Left ventricle myocardium inferior (tissue), 1 donor: ENCODE results near the gene GPR157. TPM values are rescaled to one million over a fixed set of nuclear protein-coding genes. Genes with fewer than 3 reads are reported as not detected.

ENCODE experiments used
- DNase-seq: peaks from one replicate; pipeline ENCODE4 v3.0.0-alpha.2; 2020
- H3K27ac ChIP-seq: fragments of 200-600 bp; replicated peaks from 2 replicates; pipeline ENCODE4 v1.8.0; 2021
- H3K27me3 ChIP-seq: fragments of 200-600 bp; 2 replicates; pipeline ENCODE4 v1.8.0; 2021; ENCODE audit warnings: low read depth
- H3K36me3 ChIP-seq: fragments of 200-600 bp; 2 replicates; pipeline ENCODE4 v1.8.0; 2021
- H3K4me1 ChIP-seq: fragments of 200-600 bp; 2 replicates; pipeline ENCODE4 v1.8.0; 2021
- H3K4me3 ChIP-seq: fragments of 200-600 bp; 2 replicates; pipeline ENCODE4 v1.8.0; 2021; ENCODE audit warnings: mild to moderate bottlenecking, moderate library complexity
- H3K9me3 ChIP-seq: fragments of 200-600 bp; replicated peaks from 2 replicates; pipeline ENCODE4 v1.8.0; 2021
- intact Hi-C: fragments of 100-400 bp; cut with micrococcal nuclease; formaldehyde crosslinking; loops from one replicate; pipeline ENCODE4 v1.11.0; 2022
- total RNA-seq: library from RNA; stranded (reverse); fragmentation: NEBNext Ultra II Directional; extraction: Animal tissue kit (Norgen Biotek cat#: 25700); gene quantifications from one replicate; pipeline ENCODE4 v1.2.1, GENCODE V29; 2021
- TF ChIP-seq, protein P1 (sequence below): fragments of 200-600 bp; IDR thresholded peaks from 2 replicates; pipeline ENCODE4 v1.8.0; 2021; ENCODE audit warnings: antibody characterized with exemption, mild to moderate bottlenecking, borderline replicate concordance
- donor health status: DM: no; HTN: yes; CAD: no; lungs with severe emphysema.

GPR157 gene
- total RNA-seq, 1 donor from 2014 or later = 48.4 TPM

DNA sequence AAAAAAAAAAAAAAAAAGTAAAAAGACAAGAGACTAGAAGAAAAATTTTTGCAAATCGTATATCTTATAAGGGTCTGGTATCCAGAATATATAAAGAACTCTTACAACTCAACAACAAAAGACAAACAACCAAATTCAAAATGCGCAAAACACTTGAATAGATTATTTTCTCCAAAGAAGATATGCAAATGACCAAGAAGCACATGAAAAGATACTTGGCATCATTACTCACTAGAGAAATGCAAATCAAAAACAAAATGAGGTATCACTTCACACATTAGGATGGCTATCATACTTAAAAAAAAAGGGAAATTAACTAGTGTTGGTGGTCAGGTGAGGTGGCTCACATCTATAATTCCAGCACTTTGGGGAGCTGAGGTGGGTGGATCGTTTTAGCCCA lies 47.4 kb downstream of the GPR157 start:
- Histone ChIP-seq H3K27me3 (no peaks in the 10 kb centered on the region), H3K36me3 (no peaks in the 10 kb centered on the region), H3K4me1 (peaks cover 31% of the 10 kb centered on the region), H3K9me3 (no peaks in the 10 kb centered on the region), H3K27ac (no peak overlapping the region), H3K4me3 (no peak overlapping the region)
- TF ChIP-seq, protein P1, sequence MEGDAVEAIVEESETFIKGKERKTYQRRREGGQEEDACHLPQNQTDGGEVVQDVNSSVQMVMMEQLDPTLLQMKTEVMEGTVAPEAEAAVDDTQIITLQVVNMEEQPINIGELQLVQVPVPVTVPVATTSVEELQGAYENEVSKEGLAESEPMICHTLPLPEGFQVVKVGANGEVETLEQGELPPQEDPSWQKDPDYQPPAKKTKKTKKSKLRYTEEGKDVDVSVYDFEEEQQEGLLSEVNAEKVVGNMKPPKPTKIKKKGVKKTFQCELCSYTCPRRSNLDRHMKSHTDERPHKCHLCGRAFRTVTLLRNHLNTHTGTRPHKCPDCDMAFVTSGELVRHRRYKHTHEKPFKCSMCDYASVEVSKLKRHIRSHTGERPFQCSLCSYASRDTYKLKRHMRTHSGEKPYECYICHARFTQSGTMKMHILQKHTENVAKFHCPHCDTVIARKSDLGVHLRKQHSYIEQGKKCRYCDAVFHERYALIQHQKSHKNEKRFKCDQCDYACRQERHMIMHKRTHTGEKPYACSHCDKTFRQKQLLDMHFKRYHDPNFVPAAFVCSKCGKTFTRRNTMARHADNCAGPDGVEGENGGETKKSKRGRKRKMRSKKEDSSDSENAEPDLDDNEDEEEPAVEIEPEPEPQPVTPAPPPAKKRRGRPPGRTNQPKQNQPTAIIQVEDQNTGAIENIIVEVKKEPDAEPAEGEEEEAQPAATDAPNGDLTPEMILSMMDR = no peak
- intact Hi-C loops = no loop called here
- no peak for DNase-seq

GRCh38 chr1:9080705-9081291 lies 48.1 kb downstream of the GPR157 start:
- intact Hi-C loops = no loop called here
- H3K9me3 ChIP-seq = no peaks in the 10 kb centered on the region

GRCh38 chr1:9079988-9080704 lies 48.8 kb downstream of the GPR157 start:
- TF ChIP-seq, protein P1 = no peak

More at GRCh38 chr1:9080705-9081291, 48.1 kb downstream of the GPR157 start:
- Histone ChIP-seq H3K36me3 (no peaks in the 10 kb centered on the region), H3K4me3 (no peak overlapping the region), H3K4me1 (peaks cover 28% of the 10 kb centered on the region), H3K27ac (no peak overlapping the region), H3K27me3 (no peaks in the 10 kb centered on the region)
- no peak for DNase-seq
- TF ChIP-seq, protein P1 = no peak

DNA sequence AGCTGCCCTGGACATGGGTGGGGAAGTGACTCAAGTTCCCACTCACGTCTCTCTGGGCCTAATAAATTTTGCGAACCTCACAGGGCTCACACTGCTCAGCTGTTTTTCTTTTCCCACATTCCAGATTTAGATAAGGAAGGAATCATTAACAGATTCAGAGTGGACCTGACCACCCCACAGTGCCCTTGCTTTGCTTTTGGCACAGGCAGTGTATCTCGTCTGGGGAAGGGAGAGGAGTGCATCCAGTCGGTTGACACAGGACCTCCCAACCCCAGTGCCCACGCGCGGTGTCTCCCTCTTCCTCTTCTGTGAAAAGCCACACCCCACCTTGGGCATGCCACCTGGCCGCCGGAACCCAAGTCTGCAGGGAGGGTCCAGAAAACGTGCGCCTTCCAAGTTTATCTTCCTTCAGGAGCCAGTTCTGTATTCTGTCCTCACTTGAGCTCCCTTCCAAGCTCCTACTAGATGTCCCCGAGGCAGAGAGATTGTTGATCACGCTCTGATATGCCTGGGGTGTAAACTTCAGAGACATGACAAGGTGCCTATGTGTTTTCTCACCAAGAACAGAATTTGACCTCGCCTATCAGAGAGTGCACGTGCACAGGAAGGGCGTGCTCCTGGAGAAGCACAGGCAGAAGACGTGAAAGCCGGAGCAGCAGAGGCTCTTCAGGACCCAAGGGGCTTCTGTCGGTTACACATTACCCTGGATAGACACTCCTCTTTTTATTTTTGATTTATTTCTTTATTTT lies 50.0 kb downstream of the GPR157 start:
- intact Hi-C loops = no loop called here
- Histone ChIP-seq H3K9me3 (no peaks in the 10 kb centered on the region), H3K27me3 (no peaks in the 10 kb centered on the region), H3K36me3 (no peaks in the 10 kb centered on the region), H3K4me1 (peaks cover 12% of the 10 kb centered on the region), H3K4me3 (no peak overlapping the region), H3K27ac (no peak overlapping the region)
- DNase-seq = no peak
- TF ChIP-seq, protein P1 = no peak

More at GRCh38 chr1:9079988-9080704, 48.8 kb downstream of the GPR157 start:
- no peak for DNase-seq
- intact Hi-C loops = no loop called here
- Histone ChIP-seq H3K36me3 (no peaks in the 10 kb centered on the region), H3K9me3 (no peaks in the 10 kb centered on the region), H3K27me3 (no peaks in the 10 kb centered on the region), H3K4me1 (peaks cover 22% of the 10 kb centered on the region), H3K27ac (no peak overlapping the region), H3K4me3 (no peak overlapping the region)

DNA sequence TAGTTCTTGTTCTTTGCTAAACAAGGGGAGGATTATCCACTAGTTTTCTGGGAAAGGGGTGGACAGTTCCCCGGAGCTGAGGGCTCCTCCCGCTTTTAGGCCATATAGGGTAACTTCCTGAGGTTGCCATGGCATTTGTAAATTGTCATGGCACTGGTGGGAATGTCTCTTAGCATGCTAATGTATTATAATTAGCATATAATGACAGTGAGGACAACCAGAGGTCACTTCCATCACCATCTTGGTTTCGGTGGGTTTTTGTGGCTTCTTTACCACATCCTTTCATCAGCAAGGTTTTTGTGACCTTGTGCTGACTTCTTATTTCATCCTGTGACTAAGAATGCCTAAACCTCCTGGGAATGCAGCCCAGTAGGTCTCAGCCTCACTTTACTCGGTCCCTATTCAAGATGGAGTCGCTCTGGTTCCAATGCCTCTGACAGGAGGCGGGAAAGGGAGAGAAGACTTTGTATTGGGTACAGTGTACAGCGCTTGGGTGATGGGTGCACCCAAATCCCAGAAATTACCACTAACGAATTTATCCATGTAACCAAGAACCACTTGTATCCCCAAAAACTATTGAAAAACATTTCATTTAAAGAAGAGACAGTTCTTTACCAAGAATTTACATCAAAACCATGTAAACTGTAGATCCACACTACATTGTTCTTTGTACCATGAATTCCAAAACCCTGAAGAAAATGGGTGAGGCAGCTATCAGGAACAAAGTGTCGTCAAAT lies 50.7 kb downstream of the GPR157 start:
- H3K4me1 ChIP-seq = peaks cover 12% of the 10 kb centered on the region
- no peaks in the 10 kb centered on the region for H3K36me3 ChIP-seq
- H3K4me3 ChIP-seq = no peak overlapping the region
- intact Hi-C loops = no loop called here
- DNase-seq = no peak
- H3K27ac ChIP-seq = no peak overlapping the region
- H3K27me3 ChIP-seq = no peaks in the 10 kb centered on the region
- H3K9me3 ChIP-seq = no peaks in the 10 kb centered on the region
- TF ChIP-seq, protein P1 = no peak
